SK-N-MC (cell line): ENCODE data around the gene OSGEP.

Experiments
- EZH2 ChIP-seq: fragments of 200-600 bp; sonication (generic); IDR thresholded peaks from one replicate; pipeline ENCODE4 v1.6.1; 2017; ENCODE audit warnings: antibody characterized with exemption
- FOXP2 ChIP-seq: optimal IDR thresholded peaks from 2 replicates; pipeline ENCODE3; 2011; ENCODE audit warnings: mild to moderate bottlenecking, moderate library complexity; ENCODE audit not compliant: insufficient read depth; ENCODE audit errors: extremely low read length, control extremely low read depth
- POLR2AphosphoS5 ChIP-seq: IDR thresholded peaks from 2 replicates; pipeline ENCODE4 v1.6.1; 2012; ENCODE audit warnings: mild to moderate bottlenecking, low read depth, low read length, borderline replicate concordance

DNA sequence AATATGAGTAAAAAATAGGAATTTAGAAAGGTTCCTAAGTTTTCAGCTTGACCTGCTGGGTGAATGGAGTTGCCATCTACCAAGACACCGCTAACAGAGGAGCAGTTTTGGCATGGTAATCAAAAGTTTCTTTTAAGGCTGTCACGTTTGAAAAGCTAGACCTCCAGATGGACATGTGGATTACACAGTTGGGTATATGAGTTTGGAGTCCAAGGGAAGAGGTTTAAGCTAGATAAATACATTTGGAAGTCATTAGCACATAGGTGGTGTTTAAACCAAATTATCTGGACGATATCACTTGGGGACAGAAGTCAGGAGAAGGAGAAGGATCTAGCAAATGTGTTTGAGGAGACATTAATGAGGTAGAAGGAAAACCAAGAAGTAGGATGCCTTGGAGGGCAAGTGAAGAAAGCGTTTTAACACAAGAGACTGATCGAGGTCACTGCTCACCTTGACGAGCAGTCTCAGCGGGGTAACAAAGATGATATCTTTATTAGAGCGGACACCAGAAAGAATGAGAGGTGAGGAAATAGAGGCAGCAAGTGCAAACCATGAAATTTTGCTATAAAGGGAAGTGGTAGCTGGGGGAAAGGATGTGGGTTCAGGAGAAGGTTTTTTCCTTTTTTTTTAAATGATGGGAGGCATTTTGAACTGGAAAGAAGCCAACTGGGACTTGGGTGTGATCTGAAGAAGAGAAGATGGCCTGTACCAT, 32.2 kb upstream of the OSGEP start:
- TF ChIP-seq POLR2AphosphoS5 (no peak), EZH2 (no peak), FOXP2 (no peak)
